Measurements from ENCODE around the gene UBR4.

Gene UBR4

DNA sequence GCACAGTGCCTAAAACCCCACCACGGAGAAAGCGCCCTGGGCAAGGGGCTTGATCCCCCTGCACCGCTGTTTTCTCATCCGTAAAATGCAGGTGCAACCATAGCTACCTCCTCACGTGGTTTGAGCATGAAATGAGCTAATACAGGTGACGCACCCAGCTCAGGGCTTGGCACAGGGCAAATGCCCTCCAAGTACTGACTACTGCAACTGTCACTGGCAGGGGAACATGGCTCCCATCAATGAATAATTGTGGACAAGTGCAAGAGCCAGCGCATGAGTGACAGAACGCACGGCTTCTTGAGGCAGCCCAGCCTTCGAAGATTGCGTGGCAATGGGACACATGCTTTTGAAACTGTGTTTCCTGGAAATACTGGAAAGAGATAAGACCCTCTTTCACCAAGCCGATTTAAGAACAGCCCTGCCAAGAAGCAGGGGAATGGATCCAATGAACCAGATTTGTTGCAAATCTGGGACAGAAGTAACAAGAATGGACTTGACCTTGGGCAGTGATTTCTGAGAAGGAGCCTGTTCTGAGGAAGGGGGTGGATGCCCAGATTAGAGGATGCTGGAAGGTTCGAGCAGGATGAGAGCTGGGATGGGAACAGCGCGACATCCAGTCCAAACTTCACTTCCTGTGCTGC lies 160.8 kb downstream of the UBR4 start:
- no peak for DNase-seq (ENCODE audit: low spot score)
- TF ChIP-seq, protein P1, sequence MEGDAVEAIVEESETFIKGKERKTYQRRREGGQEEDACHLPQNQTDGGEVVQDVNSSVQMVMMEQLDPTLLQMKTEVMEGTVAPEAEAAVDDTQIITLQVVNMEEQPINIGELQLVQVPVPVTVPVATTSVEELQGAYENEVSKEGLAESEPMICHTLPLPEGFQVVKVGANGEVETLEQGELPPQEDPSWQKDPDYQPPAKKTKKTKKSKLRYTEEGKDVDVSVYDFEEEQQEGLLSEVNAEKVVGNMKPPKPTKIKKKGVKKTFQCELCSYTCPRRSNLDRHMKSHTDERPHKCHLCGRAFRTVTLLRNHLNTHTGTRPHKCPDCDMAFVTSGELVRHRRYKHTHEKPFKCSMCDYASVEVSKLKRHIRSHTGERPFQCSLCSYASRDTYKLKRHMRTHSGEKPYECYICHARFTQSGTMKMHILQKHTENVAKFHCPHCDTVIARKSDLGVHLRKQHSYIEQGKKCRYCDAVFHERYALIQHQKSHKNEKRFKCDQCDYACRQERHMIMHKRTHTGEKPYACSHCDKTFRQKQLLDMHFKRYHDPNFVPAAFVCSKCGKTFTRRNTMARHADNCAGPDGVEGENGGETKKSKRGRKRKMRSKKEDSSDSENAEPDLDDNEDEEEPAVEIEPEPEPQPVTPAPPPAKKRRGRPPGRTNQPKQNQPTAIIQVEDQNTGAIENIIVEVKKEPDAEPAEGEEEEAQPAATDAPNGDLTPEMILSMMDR (IDR thresholded peaks at IDR 0.05; ENCODE audit: extremely low read depth, missing control alignments) = no peak

DNA sequence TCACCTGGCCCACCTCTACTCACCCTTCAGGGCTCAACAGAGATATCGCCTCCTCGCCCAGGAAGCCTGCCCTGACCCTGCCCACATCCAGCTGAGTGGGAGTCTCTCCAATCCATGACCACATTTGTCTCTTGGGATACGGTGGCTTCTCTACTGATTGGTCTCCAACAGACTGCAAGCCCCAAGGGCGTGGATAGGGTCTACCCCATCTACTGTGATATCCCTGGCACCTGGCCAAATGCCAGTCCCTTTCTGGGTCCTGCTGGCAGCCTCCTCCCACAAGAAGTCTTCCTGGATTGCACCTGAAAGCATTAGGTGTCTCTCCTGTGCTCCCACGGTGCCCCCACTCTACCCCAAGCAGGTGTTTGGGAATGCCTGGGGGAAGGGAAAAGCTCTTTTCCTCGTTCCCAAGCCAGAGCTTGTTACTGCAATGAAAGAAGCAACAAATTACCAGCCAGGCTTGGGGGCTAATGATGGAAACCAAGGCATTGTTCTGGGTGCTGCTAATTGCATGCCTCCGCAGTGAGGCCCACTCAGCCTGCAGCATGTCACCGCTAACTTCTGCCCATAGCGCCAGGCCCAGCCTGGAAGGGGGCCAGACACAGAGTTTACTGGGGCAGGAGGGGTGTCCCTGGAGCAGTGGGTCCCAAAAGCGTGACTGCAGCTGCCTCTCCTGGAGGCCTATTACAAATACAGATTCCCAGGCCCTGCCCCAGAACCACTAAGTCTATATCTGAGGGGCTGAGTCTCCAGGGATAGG lies 162.9 kb downstream of the UBR4 start:
- no peak for DNase-seq (ENCODE audit: low spot score)
- TF ChIP-seq, protein P1 (IDR thresholded peaks at IDR 0.05; ENCODE audit: extremely low read depth, missing control alignments) = no peak

- no peak for DNase-seq (ENCODE audit: low spot score)
- TF ChIP-seq, protein P1 (IDR thresholded peaks at IDR 0.05; ENCODE audit: extremely low read depth, missing control alignments) = no peak
Observed at GRCh38 chr1:19045898-19046880, 163.9 kb downstream of the UBR4 start.

- TF ChIP-seq, protein P1 (IDR thresholded peaks at IDR 0.05; ENCODE audit: extremely low read depth, missing control alignments) = no peak
- DNase-seq (ENCODE audit: low spot score) = no peak
Observed at GRCh38 chr1:19044975-19045831, 164.9 kb downstream of the UBR4 start.

DNA sequence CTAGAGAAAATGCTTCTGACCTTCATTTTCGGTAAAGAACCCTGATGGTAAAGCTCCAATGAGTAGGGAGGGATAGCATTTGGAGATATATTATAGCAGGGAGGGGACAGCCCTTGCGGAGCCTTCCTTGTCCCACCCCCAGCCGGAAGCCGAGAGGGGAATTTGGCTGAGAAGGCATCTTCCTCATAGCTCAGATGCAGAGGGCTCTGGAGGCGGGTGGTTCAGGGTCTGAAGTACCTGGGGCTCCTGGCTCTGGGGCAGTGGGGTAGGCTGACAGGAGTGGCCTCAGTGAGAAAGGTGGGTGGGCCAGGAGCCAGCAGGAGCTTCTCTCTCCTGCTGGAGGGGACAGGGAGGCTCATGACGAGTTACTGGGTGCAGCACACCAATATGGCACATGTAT lies 165.6 kb downstream of the UBR4 start:
- TF ChIP-seq, protein P1 (IDR thresholded peaks at IDR 0.05; ENCODE audit: extremely low read depth, missing control alignments) = no peak
- DNase-seq (ENCODE audit: low spot score) = no peak

DNA sequence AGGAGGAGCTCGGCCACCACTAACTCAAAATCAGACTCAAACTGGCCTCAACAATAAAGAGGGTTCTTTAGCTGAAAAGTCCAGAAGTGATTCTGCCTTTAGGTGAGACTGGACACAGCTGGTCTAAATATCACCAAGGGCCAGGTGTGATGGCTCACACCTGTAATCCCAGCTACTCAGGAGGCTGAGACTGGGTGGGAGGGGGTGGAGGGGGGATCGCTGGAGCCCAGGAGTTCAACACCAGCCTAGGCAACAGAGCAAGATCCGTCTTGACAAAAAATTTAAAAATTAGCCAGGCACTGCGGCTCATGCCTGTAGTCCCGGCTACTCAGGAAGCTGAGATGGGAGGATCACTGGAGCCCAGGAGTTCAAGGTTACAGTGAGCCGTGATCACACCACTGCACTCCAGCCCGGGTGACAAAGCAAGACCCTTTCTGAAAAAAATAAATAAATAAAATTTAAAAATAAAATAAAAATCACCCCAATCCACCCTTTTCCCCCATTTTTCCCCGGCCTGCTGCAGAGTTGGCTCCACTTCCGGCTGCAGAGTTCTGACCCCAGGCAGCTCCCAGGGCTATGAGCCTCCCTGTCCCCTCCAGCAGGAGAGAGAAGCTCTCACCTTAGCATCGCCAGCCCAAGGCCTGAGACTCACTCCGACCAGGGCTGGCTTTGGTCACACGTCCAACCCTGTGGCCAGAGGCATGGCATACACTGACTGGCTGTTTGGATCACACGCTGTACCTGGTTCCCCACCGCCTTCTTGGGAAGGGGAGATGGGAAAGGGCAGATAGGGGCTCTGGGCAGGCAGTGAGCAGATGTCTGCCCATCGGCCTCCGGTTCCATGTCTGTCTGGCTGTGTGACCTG lies 166.3 kb downstream of the UBR4 start:
- no peak for DNase-seq (ENCODE audit: low spot score)
- TF ChIP-seq, protein P1 (IDR thresholded peaks at IDR 0.05; ENCODE audit: extremely low read depth, missing control alignments) = no peak

Measured in GM20000 (cell line).